HG02852 (cell line): ENCODE results near the gene CD47.

Experiments used
- ATAC-seq: cut with Tn5 transposase; IDR thresholded peaks from one replicate; pipeline ENCODE4 v1.9.1; 2021; ENCODE audit warnings: mild to moderate bottlenecking, moderate library complexity; ENCODE audit not compliant: unreplicated experiment

The CD47 gene

GRCh38 chr3:108090701-108091497 lies at the start of gene CD47:
CD47 (minus strand) TSS chr3:108091031; CDS start chr3:108090908, 123 bp downstream.
- ATAC-seq, result peak; percentile 61

GRCh38 chr3:108137460-108137814 lies 46.6 kb upstream of the CD47 start:
- no peak for ATAC-seq

- ATAC-seq, result no peak
Observed at GRCh38 chr3:108136561-108137459, 46.0 kb upstream of the CD47 start.

GRCh38 chr3:108134555-108134880 lies 43.7 kb upstream of the CD47 start:
- peak; percentile 43 for ATAC-seq

DNA sequence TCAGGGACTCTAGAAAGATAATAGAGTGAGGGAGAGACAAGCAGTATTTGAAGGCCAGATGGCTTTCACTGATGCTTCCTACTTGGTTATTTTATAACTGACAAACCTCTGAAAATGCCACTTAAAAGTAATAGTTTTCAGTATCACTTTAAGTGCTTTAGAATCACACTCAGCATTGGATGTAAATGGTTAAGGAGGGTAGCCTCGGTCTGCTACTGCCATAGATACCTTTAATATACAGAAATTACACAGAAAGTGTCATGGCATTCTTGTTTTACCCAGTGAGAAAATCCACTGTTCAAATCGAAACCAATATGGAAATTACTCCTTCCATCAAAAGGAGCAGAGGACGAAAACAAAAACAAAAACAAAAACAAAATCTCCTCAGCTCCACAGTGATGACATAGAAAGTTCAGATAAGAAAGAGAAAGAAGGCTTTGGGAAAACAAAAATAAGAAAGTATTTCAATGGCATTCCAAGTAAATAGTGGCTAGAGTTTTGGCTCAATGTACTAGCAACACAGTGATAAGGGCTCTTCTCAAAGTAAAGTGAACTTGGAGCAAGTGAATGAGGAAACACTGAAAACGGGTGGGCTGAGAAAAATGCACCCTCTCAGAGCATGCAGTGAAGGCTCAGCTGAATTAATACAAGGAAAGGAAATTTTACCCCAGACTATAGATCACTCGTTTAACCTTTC lies 43.2 kb upstream of the CD47 start:
- peak; percentile 42 for ATAC-seq

DNA sequence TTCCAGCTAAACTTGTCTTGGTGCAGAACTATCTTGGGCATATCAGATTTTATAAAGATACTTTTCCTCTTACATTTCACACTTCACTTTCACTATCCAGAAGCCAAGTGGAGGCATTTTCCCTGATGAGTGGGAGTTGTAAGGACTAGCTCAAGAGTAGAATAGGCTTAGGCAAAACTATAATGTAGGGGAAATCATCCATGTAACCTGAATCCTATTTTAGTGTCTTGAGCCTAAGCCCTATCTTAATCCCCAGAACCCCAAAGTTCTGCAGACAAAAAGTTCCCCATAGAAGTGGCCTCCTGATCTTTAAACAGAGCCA lies 42.2 kb upstream of the CD47 start:
- ATAC-seq, result no peak

GRCh38 chr3:108131475-108132134 lies 40.8 kb upstream of the CD47 start:
- ATAC-seq, result no peak

DNA sequence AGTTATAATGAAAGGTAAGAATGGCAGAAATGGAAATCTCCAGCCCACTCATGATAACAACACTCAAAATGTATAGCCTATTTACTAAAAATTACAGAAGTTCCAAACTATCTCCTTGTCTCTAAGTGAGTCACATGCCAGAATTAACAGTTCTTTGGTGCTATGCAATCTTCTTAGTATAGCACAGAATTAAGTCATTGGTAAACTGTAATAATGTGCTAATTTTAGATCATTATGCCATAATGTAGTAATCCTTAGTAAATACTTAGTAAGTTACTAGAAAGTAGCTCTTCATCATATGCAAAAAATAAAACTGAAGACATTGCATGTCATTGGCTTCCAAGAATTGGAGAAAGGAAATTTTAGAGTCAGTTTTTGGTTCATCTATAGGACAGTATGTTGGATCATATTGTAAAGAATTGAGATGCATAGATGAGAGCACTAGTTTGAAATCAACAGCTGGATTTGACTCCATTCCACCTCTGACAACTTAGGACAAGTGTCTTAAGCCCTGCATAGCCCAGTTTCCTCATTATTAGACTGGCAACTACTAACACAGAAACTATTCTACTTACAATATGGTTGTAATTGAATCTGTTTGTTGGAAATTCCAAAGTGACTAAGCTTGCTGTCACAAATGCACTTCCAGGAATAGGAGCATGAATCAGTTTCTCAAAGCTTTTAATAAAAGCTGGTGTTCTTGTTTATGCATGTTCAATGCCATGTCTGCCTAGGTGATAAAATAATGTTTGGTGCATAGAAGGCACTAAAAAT lies 40.1 kb upstream of the CD47 start:
- no peak for ATAC-seq

DNA sequence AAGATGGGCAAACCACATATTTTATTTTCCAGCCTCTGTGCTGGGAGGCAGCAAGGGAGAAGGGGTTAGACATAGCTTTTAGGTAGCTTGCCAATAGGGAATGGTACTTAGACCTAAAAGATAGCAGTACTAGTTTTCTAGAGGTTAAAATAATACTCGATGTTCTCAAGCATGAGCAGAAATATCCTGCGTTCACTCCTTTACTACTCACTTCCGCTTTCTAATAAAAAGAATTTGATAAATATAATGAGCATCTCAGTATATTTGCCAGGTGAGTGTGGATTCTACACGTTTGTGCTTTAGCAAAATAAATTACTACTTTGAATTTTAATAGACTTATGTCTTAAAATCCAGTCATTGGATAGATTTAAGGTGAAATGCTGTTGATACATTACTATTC lies 39.4 kb upstream of the CD47 start:
- no peak for ATAC-seq

GRCh38 chr3:108127301-108127988 lies 36.6 kb upstream of the CD47 start:
- ATAC-seq, result no peak

DNA sequence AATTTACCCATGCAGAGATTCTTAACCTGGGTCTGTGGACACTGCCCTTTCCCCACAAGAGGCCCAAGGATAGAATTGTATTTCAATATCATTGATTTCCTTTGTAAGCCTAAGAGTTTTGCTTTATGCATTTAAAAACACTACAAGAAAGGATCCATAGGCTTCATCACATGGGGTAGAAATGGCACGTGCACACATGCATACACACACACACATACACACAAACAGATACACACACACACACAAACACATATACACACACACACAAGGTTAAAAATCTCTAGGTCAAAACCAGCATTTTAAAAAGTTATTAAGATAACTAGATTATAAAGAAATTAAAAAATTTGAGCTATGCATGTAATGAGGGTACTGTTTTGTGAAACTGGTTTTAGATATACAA lies 35.5 kb upstream of the CD47 start:
- no peak for ATAC-seq

DNA sequence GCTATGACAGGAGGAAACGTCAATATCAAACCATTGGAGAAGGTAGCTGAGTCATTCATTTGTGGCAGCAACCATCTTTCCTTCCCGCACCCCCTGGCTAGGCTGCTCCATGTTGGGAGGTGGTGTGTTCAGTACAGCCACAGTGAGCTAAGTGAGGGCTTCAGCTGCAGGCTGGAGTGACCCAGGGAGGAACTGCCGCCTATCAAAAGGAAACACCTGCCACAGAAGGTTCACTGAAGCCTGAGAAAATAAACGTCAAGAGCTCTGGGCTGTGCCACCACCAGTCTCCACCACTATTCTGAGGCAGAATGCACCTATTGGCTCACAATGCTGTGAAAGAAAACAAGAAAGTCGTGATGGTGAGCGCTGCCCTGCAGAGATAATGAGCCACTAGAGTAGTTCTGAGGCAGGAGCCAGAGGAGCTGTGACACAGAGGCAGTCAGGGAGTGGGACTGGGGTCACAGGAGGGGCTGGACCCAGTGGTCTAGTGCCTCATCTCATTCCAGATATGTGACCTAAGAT lies 34.8 kb upstream of the CD47 start:
- ATAC-seq, result peak; percentile 52

DNA sequence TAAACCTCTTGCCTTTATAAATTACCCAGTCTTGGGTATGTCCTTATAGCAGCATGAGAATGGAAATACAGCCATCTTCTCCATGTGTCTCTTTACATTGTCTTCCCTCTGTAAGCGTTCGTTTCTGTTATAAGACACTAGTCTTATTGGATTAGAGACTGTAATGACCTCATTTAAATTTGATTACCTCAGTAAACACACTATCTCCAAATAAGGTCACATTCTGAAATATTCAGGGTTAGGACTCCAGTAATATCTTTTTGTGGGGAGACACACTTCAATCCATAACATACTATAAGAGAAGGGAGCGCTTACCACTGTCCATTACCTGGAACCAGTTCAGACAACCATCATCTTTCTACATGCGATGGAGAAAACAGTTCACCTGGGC lies 34.3 kb upstream of the CD47 start:
- ATAC-seq, result no peak

DNA sequence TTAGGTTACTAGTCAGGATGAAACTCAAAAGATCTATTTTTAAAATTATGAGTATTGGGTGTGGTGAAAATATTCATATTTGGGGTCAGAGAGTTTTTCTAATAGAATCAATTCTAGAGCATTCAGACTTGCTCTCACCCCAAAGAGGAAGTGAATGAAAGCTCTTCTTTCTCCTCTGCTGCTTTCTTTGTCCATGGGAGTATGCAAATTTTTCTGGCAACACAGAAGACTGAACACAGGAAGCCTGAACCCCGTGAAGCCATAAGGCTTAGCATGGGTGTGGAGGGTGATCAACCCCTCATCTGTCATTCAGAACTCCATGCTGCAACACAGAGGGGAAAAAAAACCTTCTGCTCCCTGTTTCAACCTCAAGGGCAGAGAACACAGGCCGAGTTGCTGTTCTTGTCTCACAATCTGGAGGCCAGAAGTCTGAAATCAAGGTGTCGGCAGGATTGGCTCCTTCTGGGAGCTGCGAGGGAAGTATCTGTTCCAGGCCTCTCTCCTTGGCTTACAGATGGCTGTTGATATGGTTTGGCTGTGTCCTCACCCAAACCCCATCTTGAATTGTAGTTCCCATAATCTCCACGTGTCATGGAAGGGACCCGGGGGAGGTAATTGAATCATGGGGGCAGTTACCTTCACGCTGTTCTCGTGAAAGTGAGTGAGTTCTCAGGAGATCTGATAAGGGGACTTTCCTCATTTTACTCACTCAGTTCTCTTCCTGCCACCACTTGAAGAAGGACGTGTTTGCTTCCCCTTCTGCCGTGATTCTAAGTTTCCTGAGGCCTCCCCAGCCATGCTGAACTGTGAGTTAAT lies 33.7 kb upstream of the CD47 start:
- ATAC-seq, result peak; percentile 84

GRCh38 chr3:108123326-108123725 lies 32.5 kb upstream of the CD47 start:
- no peak for ATAC-seq

DNA sequence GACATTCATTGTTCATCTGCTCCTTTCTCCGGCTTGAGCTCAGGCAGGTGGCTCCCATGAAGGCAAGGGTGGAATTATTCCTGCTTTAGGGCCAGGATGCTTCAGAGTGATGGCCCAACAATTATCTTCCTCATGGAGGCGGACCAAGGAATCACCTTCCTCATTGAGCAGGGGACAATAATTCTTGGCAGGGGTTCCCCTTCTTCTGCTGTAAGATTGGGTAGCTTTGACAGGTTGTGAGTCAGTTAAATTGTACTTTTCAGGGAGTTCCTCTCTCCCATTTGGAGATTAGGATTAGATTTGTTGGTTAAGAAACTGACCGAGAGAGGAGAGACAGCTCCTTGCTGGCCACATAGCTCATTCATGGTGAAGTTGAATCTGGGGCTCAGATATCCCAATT lies 31.4 kb upstream of the CD47 start:
- no peak for ATAC-seq

- ATAC-seq, result no peak
Observed at GRCh38 chr3:108119398-108120104, 28.7 kb upstream of the CD47 start.

DNA sequence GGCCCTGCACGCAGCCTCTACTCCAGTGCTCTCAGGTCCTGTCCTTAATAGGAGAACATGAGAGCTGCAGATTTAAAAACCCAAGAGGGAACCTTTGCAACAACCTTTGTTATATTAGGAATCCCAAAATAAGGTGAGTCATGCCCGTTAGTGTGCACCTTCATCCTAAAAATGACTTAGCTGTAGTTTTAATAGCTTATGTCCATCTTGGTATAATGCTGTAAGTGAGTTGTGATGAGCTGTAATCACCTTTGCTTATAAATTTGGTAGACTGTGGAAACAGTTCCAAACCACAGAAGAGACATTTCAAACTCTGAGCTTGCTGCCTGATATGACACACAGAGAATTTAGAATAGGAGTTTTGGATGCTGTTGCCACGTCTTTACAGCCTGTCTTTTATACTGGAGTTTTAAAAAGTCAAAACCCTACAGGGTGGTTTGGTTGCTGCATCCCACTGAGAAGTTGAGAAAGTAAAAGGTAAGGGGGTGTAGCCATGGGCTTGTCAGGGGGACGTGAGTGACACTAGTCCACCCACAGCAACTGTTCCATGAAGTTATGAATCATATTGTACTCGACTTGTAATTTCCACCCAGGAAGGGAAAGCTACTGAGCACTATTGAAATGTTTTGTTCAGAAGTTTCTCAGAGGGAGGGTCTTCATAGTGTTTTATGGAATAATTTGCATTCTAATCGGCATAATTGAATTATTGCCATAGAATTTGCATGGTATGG lies 27.4 kb upstream of the CD47 start:
- ATAC-seq, result no peak
